NT2/D1 (cell line): ENCODE results near the gene C19orf85.
A peak's percentile ranks its signal among the peaks of the same experiment; 100 is the strongest.

Experiments used
- DNase-seq: peaks from one replicate; pipeline ENCODE4 v3.0.0-alpha.2; 2011; ENCODE audit warnings: low read depth, low spot score
- H3K27me3 ChIP-seq: 2 replicates; pipeline ENCODE4 v1.6.0; 2011; ENCODE audit warnings: mild to moderate bottlenecking; ENCODE audit not compliant: insufficient read length, insufficient read depth
- H3K36me3 ChIP-seq: 2 replicates; pipeline ENCODE4 v1.6.1; 2011; ENCODE audit warnings: mild to moderate bottlenecking, low read length, mixed read lengths; ENCODE audit not compliant: insufficient read depth, insufficient read length
- H3K4me1 ChIP-seq: 2 replicates; pipeline ENCODE4 v1.5.1; 2011; ENCODE audit not compliant: insufficient read depth, insufficient read length
- H3K4me3 ChIP-seq: 2 replicates; pipeline ENCODE4 v1.5.1; 2011; ENCODE audit warnings: low read depth; ENCODE audit not compliant: insufficient read length
- H3K9ac ChIP-seq: 2 replicates; pipeline ENCODE4 v1.6.0; 2011; ENCODE audit warnings: low read depth; ENCODE audit not compliant: insufficient read length
- H3K9me3 ChIP-seq: 2 replicates; pipeline ENCODE4 v1.5.1; 2011; ENCODE audit warnings: mild to moderate bottlenecking, low read length; ENCODE audit not compliant: insufficient read depth
- SUZ12 ChIP-seq: IDR thresholded peaks from 2 replicates; pipeline ENCODE4 v1.6.1; 2011; ENCODE audit not compliant: insufficient read length, insufficient read depth; ENCODE audit errors: extremely low read depth
- YY1 ChIP-seq: IDR thresholded peaks from 2 replicates; pipeline ENCODE4 v1.6.1; 2011; ENCODE audit not compliant: insufficient read length, insufficient read depth
- ZNF274 ChIP-seq: IDR thresholded peaks from 2 replicates; pipeline ENCODE4 v1.6.1; 2011; ENCODE audit warnings: mild to moderate bottlenecking, low read depth, low read length

The C19orf85 gene

DNA sequence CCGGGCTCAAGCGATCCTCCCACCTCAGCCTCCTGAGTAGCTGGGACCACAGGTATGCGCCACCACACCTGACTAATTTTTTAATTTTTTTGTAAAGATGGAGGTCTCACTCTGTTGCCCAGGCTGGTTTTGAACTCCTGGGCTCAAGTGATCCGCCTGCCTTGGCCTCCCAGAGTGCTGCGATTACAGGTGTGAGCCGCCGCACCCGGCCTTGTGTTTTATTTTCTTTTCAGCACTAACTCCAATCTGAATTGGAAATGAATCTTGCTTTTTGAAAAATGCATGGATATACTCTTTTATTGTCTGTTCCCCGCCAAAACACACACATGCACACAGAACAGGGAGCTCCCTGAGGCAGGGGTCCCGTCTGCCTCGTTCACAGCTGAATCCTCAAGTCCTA lies 1.8 kb downstream of the C19orf85 start:
- Histone ChIP-seq H3K4me3 (no peak overlapping the region), H3K27me3 (peaks cover 71% of the 10 kb centered on the region), H3K4me1 (peaks cover 21% of the 10 kb centered on the region), H3K9ac (no peak overlapping the region), H3K36me3 (no peaks in the 10 kb centered on the region), H3K9me3 (no peaks in the 10 kb centered on the region)
- no peak for DNase-seq
- TF ChIP-seq YY1 (no peak), SUZ12 (no peak), ZNF274 (no peak)

DNA sequence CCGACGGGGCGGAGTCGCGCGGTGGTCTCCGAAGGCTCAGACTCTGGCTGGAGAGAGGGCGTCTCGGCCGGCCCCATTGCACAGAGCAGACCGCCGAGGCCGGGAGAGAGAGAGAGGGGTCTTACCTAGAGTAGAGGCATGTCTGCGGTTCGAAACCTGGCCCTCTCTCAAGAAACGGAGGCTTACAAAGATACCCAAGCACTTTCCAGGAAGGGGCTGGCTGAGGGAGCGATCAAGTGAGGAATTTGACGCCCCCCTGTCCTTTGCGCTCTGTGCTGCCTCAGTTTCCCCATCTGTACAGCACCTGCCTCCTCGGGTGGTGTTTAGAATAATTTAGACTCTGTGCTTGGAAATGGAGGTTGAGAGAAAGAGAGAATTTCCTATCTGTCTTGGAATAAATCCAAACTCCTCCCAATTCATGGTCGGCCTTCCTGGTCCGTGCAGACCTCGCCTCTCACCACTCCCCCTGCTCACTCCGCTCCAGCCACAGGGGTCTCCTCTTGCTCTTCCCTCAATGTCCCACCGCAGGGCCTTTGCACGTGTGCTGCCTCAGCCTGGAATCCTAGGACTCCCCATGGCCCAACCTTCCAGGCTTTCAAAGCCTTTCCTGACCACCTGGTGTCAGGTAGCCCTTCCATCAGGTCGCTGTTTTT lies 2.5 kb downstream of the C19orf85 start:
- Histone ChIP-seq H3K9ac (no peak overlapping the region), H3K27me3 (peaks cover 64% of the 10 kb centered on the region), H3K4me1 (peaks cover 21% of the 10 kb centered on the region), H3K36me3 (no peaks in the 10 kb centered on the region), H3K9me3 (no peaks in the 10 kb centered on the region), H3K4me3 (peak overlapping the region; percentile 2)
- no peak for DNase-seq
- TF ChIP-seq ZNF274 (no peak), YY1 (no peak), SUZ12 (no peak)

DNA sequence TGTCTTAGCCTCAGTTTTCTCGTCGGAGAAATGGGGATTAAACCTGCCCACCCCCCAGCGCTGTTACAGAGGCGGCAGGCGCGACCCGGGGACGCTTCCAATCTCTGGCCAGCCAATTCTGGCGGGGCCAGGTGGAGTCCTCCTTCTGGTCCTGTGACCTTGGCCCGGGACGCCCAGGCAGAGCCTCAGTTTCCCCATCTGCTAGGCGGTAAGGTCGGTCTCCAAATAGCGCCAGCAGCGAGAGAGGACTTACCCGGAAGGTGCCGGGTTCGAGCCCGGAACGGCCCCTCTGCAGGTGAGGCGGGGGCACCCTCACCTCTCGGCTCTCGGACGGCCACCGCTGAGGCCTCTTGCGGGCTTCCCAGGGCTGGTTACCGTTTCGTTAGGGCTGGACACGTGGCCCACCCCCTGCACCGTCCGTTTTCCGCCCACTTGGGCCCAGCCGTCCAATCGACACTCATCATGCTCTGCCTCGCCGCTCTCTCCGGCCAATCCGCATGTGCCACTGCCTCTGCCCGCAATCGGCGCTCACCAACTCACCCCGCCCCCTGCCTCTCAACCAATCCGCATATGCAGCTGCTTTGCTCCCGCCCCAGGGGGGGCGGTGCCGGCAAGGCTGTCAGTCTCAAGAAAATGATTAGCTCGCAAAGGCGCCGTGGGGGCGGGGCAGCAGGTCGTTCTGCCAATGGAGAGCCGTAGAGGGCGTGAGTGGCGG lies 3.1 kb downstream of the C19orf85 start, which contains the start of gene ISOC2:
Gene ISOC2 (minus strand): TSS at position 384 of the 715 bp plus-strand sequence. CDS start 5,156 bp downstream, outside the sequence.
- peak within 1 kb of the TSS; percentile 67 for H3K9ac ChIP-seq
- TF ChIP-seq SUZ12: no peak
- no peak for TF ChIP-seq YY1
- TF ChIP-seq ZNF274: no peak
- DNase-seq: peak; percentile 98
- peak within 1 kb of the TSS; percentile 75 for H3K4me3 ChIP-seq
- H3K9me3 ChIP-seq: no peaks in the 10 kb centered on the region
- H3K4me1 ChIP-seq: peaks cover 21% of the 10 kb centered on the region
- no peaks in the 10 kb centered on the region for H3K36me3 ChIP-seq
- peaks cover 58% of the 10 kb centered on the region for H3K27me3 ChIP-seq

DNA sequence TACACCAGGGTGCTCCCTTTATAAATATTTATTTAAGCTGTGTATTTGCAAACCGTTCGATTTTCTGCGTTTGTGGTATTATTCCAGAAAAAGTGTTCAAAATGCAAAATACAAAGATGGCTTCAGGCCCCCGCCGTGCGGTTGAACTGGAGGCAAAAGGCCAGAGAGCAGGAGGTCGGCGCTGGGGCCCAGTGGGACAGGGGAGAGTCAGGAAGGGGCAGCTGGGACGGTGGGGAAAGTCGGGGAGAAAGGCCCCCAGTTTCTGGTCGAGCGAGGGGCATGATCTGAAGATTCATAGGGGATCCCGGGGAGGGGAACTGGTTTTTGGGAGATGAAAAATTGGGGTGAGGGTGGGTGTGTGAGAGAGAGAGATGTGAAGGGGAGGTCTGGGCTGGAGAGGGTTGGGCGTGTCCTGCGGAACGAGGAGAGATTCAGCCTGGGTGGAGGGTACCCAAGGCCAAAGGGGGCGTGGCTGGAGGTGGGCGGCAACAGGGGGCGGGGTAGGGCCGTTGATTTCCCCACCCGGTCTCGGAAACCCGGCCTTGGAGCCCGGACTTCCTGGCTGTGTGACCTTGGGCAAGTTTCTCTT lies 3.8 kb downstream of the C19orf85 start:
- Histone ChIP-seq H3K9ac (no peak overlapping the region), H3K36me3 (no peaks in the 10 kb centered on the region)
- TF ChIP-seq ZNF274: no peak
- no peak for TF ChIP-seq SUZ12
- no peak for TF ChIP-seq YY1

GRCh38 chr19:55459950-55460657 lies 4.4 kb downstream of the C19orf85 start:
- H3K9ac ChIP-seq: no peak overlapping the region
- no peaks in the 10 kb centered on the region for H3K9me3 ChIP-seq
- no peak overlapping the region for H3K4me3 ChIP-seq
- DNase-seq: no peak
- no peak for TF ChIP-seq SUZ12
- TF ChIP-seq YY1: no peak
- no peak for TF ChIP-seq ZNF274
- no peaks in the 10 kb centered on the region for H3K36me3 ChIP-seq
- peaks cover 16% of the 10 kb centered on the region for H3K4me1 ChIP-seq
- H3K27me3 ChIP-seq: peaks cover 44% of the 10 kb centered on the region

More for the DNA sequence above, 3.8 kb downstream of the C19orf85 start:
- peaks cover 51% of the 10 kb centered on the region for H3K27me3 ChIP-seq
- peaks cover 20% of the 10 kb centered on the region for H3K4me1 ChIP-seq
- H3K9me3 ChIP-seq: no peaks in the 10 kb centered on the region
- DNase-seq: peak; percentile 28
- H3K4me3 ChIP-seq: peak overlapping the region; percentile 75

DNA sequence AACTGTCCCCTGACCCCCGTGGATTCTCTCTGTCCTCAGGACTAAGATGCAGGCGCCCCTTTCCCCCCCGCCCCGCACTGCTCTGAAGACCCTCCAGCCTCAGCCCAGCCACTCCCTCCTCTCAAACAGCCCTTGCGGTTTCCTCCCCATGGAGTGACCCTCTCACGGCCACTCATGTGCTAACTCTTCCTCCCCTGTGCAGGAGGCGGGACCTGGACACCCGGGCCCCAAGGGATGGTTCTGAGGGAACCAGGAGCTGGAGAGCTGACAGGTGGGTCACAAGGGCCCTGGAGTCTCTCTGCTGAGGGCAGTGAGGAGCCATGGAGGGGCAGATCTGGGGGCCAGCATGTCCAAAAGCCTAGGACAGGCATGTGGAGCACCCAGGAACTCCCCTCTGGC lies 5.0 kb downstream of the C19orf85 start:
- peaks cover 16% of the 10 kb centered on the region for H3K4me1 ChIP-seq
- no peak overlapping the region for H3K9ac ChIP-seq
- H3K9me3 ChIP-seq: no peaks in the 10 kb centered on the region
- TF ChIP-seq ZNF274 (no peak), YY1 (no peak), SUZ12 (no peak)
- peaks cover 39% of the 10 kb centered on the region for H3K27me3 ChIP-seq
- H3K36me3 ChIP-seq: no peaks in the 10 kb centered on the region
- no peak overlapping the region for H3K4me3 ChIP-seq
- DNase-seq: no peak
